ENCODE measurements around the gene NREP.

Gene NREP

GRCh38 chr5:111756581-111757354, at the start of gene NREP:
NREP (minus strand) TSS chr5:111757194; CDS start chr5:111755772, 1,422 bp downstream.
- Histone ChIP-seq H3K9me3 (ENCODE audit: low read depth, low read length) (no peaks in the 10 kb centered on the region), H3K9ac (ENCODE audit: insufficient read length) (peak within 1 kb of the TSS; percentile 88), H3K36me3 (ENCODE audit: insufficient read depth, low read length) (peaks cover 23% of the 10 kb centered on the region), H3K27ac (peak within 1 kb of the TSS; percentile 90), H3K4me3 (peak within 1 kb of the TSS; percentile 88)
- peak; percentile 47; the same call in 1 of the 2 replicates for TF ChIP-seq POLR2AphosphoS5 (IDR thresholded peaks at IDR 0.05; ENCODE audit: borderline replicate concordance, low read depth, low read length)
- TF ChIP-seq FOXP2 (optimal IDR thresholded peaks at IDR 0.05; ENCODE audit: control extremely low read depth, extremely low read length, insufficient read depth): no peak
- no peak for DNase-seq (ENCODE audit: low read depth, low spot score)

GRCh38 chr5:111806753-111807152, 49.8 kb upstream of the NREP start:
- Histone ChIP-seq H3K27ac (no peak overlapping the region), H3K9me3 (ENCODE audit: low read depth, low read length) (no peaks in the 10 kb centered on the region), H3K36me3 (ENCODE audit: insufficient read depth, low read length) (no peaks in the 10 kb centered on the region), H3K9ac (ENCODE audit: insufficient read length) (no peak overlapping the region), H3K4me3 (no peak overlapping the region)
- no peak for DNase-seq (ENCODE audit: low read depth, low spot score)
- TF ChIP-seq POLR2AphosphoS5 (IDR thresholded peaks at IDR 0.05; ENCODE audit: borderline replicate concordance, low read depth, low read length): no peak
- TF ChIP-seq EZH2 (IDR thresholded peaks at IDR 0.05): no peak
- TF ChIP-seq FOXP2 (optimal IDR thresholded peaks at IDR 0.05; ENCODE audit: control extremely low read depth, extremely low read length, insufficient read depth): no peak

- no peaks in the 10 kb centered on the region for H3K36me3 ChIP-seq (ENCODE audit: insufficient read depth, low read length)
- no peaks in the 10 kb centered on the region for H3K9me3 ChIP-seq (ENCODE audit: low read depth, low read length)
- no peak overlapping the region for H3K4me3 ChIP-seq
- no peak overlapping the region for H3K9ac ChIP-seq (ENCODE audit: insufficient read length)
- no peak overlapping the region for H3K27ac ChIP-seq
- no peak for DNase-seq (ENCODE audit: low read depth, low spot score)
- TF ChIP-seq FOXP2 (optimal IDR thresholded peaks at IDR 0.05; ENCODE audit: control extremely low read depth, extremely low read length, insufficient read depth) (no peak), EZH2 (IDR thresholded peaks at IDR 0.05) (no peak), POLR2AphosphoS5 (IDR thresholded peaks at IDR 0.05; ENCODE audit: borderline replicate concordance, low read depth, low read length) (no peak)
Observed at GRCh38 chr5:111806156-111806555, 49.2 kb upstream of the NREP start.

- no peak for TF ChIP-seq FOXP2 (optimal IDR thresholded peaks at IDR 0.05; ENCODE audit: control extremely low read depth, extremely low read length, insufficient read depth)
- TF ChIP-seq EZH2 (IDR thresholded peaks at IDR 0.05): no peak
- TF ChIP-seq POLR2AphosphoS5 (IDR thresholded peaks at IDR 0.05; ENCODE audit: borderline replicate concordance, low read depth, low read length): no peak
- Histone ChIP-seq H3K27ac (no peak overlapping the region), H3K9me3 (ENCODE audit: low read depth, low read length) (no peaks in the 10 kb centered on the region), H3K36me3 (ENCODE audit: insufficient read depth, low read length) (no peaks in the 10 kb centered on the region), H3K4me3 (no peak overlapping the region), H3K9ac (ENCODE audit: insufficient read length) (no peak overlapping the region)
- no peak for DNase-seq (ENCODE audit: low read depth, low spot score)
Observed at GRCh38 chr5:111805071-111805470, 48.1 kb upstream of the NREP start.

- no peaks in the 10 kb centered on the region for H3K36me3 ChIP-seq (ENCODE audit: insufficient read depth, low read length)
- no peak overlapping the region for H3K9ac ChIP-seq (ENCODE audit: insufficient read length)
- TF ChIP-seq POLR2AphosphoS5 (IDR thresholded peaks at IDR 0.05; ENCODE audit: borderline replicate concordance, low read depth, low read length): no peak
- TF ChIP-seq FOXP2 (optimal IDR thresholded peaks at IDR 0.05; ENCODE audit: control extremely low read depth, extremely low read length, insufficient read depth): no peak
- no peak for TF ChIP-seq EZH2 (IDR thresholded peaks at IDR 0.05)
- H3K27ac ChIP-seq: no peak overlapping the region
- DNase-seq (ENCODE audit: low read depth, low spot score): no peak
- H3K4me3 ChIP-seq: no peak overlapping the region
- H3K9me3 ChIP-seq (ENCODE audit: low read depth, low read length): no peaks in the 10 kb centered on the region
Observed at GRCh38 chr5:111800351-111800750, 43.4 kb upstream of the NREP start.

- Histone ChIP-seq H3K9me3 (ENCODE audit: low read depth, low read length) (no peaks in the 10 kb centered on the region), H3K9ac (ENCODE audit: insufficient read length) (no peak overlapping the region), H3K4me3 (no peak overlapping the region), H3K27ac (no peak overlapping the region), H3K36me3 (ENCODE audit: insufficient read depth, low read length) (no peaks in the 10 kb centered on the region)
- DNase-seq (ENCODE audit: low read depth, low spot score): no peak
- TF ChIP-seq POLR2AphosphoS5 (IDR thresholded peaks at IDR 0.05; ENCODE audit: borderline replicate concordance, low read depth, low read length): no peak
- no peak for TF ChIP-seq EZH2 (IDR thresholded peaks at IDR 0.05)
- TF ChIP-seq FOXP2 (optimal IDR thresholded peaks at IDR 0.05; ENCODE audit: control extremely low read depth, extremely low read length, insufficient read depth): no peak
Observed at GRCh38 chr5:111795142-111795541, 38.1 kb upstream of the NREP start.

GRCh38 chr5:111792471-111793058, 35.6 kb upstream of the NREP start:
- no peaks in the 10 kb centered on the region for H3K9me3 ChIP-seq (ENCODE audit: low read depth, low read length)
- no peak overlapping the region for H3K4me3 ChIP-seq
- TF ChIP-seq EZH2 (IDR thresholded peaks at IDR 0.05) (no peak), POLR2AphosphoS5 (IDR thresholded peaks at IDR 0.05; ENCODE audit: borderline replicate concordance, low read depth, low read length) (no peak), FOXP2 (optimal IDR thresholded peaks at IDR 0.05; ENCODE audit: control extremely low read depth, extremely low read length, insufficient read depth) (no peak)
- no peaks in the 10 kb centered on the region for H3K36me3 ChIP-seq (ENCODE audit: insufficient read depth, low read length)
- DNase-seq (ENCODE audit: low read depth, low spot score): no peak
- H3K9ac ChIP-seq (ENCODE audit: insufficient read length): no peak overlapping the region
- H3K27ac ChIP-seq: no peak overlapping the region

GRCh38 chr5:111790295-111790694, 33.3 kb upstream of the NREP start:
- DNase-seq (ENCODE audit: low read depth, low spot score): no peak
- no peak overlapping the region for H3K27ac ChIP-seq
- H3K4me3 ChIP-seq: no peak overlapping the region
- H3K9ac ChIP-seq (ENCODE audit: insufficient read length): no peak overlapping the region
- no peaks in the 10 kb centered on the region for H3K36me3 ChIP-seq (ENCODE audit: insufficient read depth, low read length)
- H3K9me3 ChIP-seq (ENCODE audit: low read depth, low read length): no peaks in the 10 kb centered on the region
- TF ChIP-seq FOXP2 (optimal IDR thresholded peaks at IDR 0.05; ENCODE audit: control extremely low read depth, extremely low read length, insufficient read depth): no peak
- no peak for TF ChIP-seq EZH2 (IDR thresholded peaks at IDR 0.05)
- TF ChIP-seq POLR2AphosphoS5 (IDR thresholded peaks at IDR 0.05; ENCODE audit: borderline replicate concordance, low read depth, low read length): no peak

Data from SK-N-MC (cell line).